GM12878 (cell line): ENCODE measurements around the gene RGS11. TPM values are rescaled to one million over a fixed set of nuclear protein-coding genes. Genes with fewer than 3 reads are reported as not detected.

ENCODE experiments used
- ATAC-seq: fragments of 200-7000 bp; cut with Tn5 transposase; 3 replicates; pipeline ENCODE4 v1.9.1; 2020; ENCODE audit warnings: mild to moderate bottlenecking, moderate library complexity
- BruUV-seq: library from RNA; stranded (reverse); fragments of 400-500 nt; replicated peaks from 2 replicates; lab custom pipeline; 2021; lab: Mats Ljungman, UMichigan
- CTCF ChIA-PET: fragments of 300-600 bp; sonication (Branson Sonifier 250); formaldehyde crosslinking; extraction: SDS; loops from one replicate; lab custom pipeline; 2021; ENCODE audit warnings: inconsistent platforms; lab: Yijun Ruan, JAX
- POLR2A ChIA-PET: fragments of 350-600 bp; formaldehyde crosslinking; extraction: SDS; loops from one replicate; lab custom pipeline; 2021; ENCODE audit warnings: inconsistent platforms; lab: Charles Lee
- RAD21 ChIA-PET: fragments of 300-600 bp; sonication (Branson Sonifier 250); formaldehyde crosslinking; loops from one replicate; lab custom pipeline; 2023; ENCODE audit warnings: antibody characterized with exemption; ENCODE audit not compliant: unreplicated experiment; lab: Charles Lee
- SMC1A ChIA-PET: fragments of 300-600 bp; sonication (Branson Sonifier 250); formaldehyde crosslinking; loops from one replicate; lab custom pipeline; 2023; ENCODE audit not compliant: unreplicated experiment, uncharacterized antibody; lab: Charles Lee
- DNase-seq: peaks from one replicate; pipeline ENCODE4 v3.0.0-alpha.2; 2011; ENCODE audit warnings: low read depth, low spot score
- FAIRE-seq: peaks from 3 replicates; lab custom pipeline; 2011; peaks lifted over from hg19 to GRCh38; lab: Jason Lieb, UNC
- H2AFZ ChIP-seq: 2 replicates; pipeline ENCODE4 v1.6.0; 2011; ENCODE audit warnings: low read depth, low read length, control low read depth; ENCODE audit not compliant: control insufficient read depth
- H3K27ac ChIP-seq: 2 replicates; pipeline ENCODE4 v1.5.1; 2011; ENCODE audit warnings: control low read depth; ENCODE audit not compliant: control insufficient read depth, insufficient read depth
- H3K27me3 ChIP-seq, 2 experiments: replicated peaks in 1 of 2; 2 replicates each; pipeline versions ENCODE4 v1.6.0 to v1.6.1; 2011; ENCODE audit warnings: low read length in 1 of 2; ENCODE audit not compliant: control insufficient read depth in 2 of 2, insufficient read depth in 2 of 2
- H3K36me3 ChIP-seq, 2 experiments: 2 replicates each; pipeline ENCODE4 v1.5.1; 2011; ENCODE audit warnings: low read length in 1 of 2; ENCODE audit not compliant: control insufficient read depth in 2 of 2, insufficient read depth in 2 of 2
- H3K4me1 ChIP-seq: 2 replicates; pipeline ENCODE4 v1.6.1; 2011; ENCODE audit warnings: mild to moderate bottlenecking, low read length, moderate library complexity, mixed read lengths; ENCODE audit not compliant: control insufficient read depth, insufficient read depth
- H3K4me2 ChIP-seq: 2 replicates; pipeline ENCODE4 v1.6.0; 2011; ENCODE audit warnings: control low read depth; ENCODE audit not compliant: control insufficient read depth, insufficient read depth
- H3K4me3 ChIP-seq: fragments of 200-600 bp; sonication (generic); 2 replicates; pipeline ENCODE4 v1.5.1; 2016
- H3K79me2 ChIP-seq: 2 replicates; pipeline ENCODE4 v1.6.0; 2011; ENCODE audit warnings: low read length; ENCODE audit not compliant: control insufficient read depth, insufficient read depth
- H3K9ac ChIP-seq: 2 replicates; pipeline ENCODE4 v1.8.0; 2011; ENCODE audit warnings: low read length, control low read depth, mixed read lengths; ENCODE audit not compliant: control insufficient read depth, insufficient read depth
- H3K9me3 ChIP-seq: replicated peaks from 3 replicates; pipeline ENCODE4 v1.5.1; 2011; ENCODE audit warnings: mild to moderate bottlenecking, low read length; ENCODE audit not compliant: control insufficient read depth, insufficient read depth
- H4K20me1 ChIP-seq: 2 replicates; pipeline ENCODE4 v1.6.0; 2011; ENCODE audit not compliant: control insufficient read depth, insufficient read depth
- CBX3 ChIP-seq: fragments of 200-600 bp; sonication (generic); IDR thresholded peaks from 2 replicates; pipeline ENCODE4 v1.6.1; 2016; ENCODE audit warnings: low read depth, borderline replicate concordance
- CEBPB ChIP-seq, 2 experiments: fragments of 150-350 bp in 1 of 2; IDR thresholded peaks; 2 replicates each; pipeline ENCODE4 v1.6.1; 2012 to 2014; ENCODE audit warnings: low read depth in 2 of 2, low read length in 2 of 2, borderline replicate concordance in 1 of 2, inconsistent platforms in 1 of 2
- CHD4 ChIP-seq: fragments of 200-600 bp; sonication (generic); IDR thresholded peaks from 2 replicates; pipeline ENCODE4 v1.6.1; 2016; ENCODE audit warnings: mild to moderate bottlenecking
- GATAD2B ChIP-seq: fragments of 450-650 bp; conservative IDR thresholded peaks from 2 replicates; pipeline ENCODE4 v1.6.1; 2017; ENCODE audit warnings: low read depth, mild to moderate bottlenecking, moderate library complexity
- HDAC6 ChIP-seq: fragments of 200-600 bp; sonication (generic); IDR thresholded peaks from one replicate; pipeline ENCODE4 v1.8.0; 2017; ENCODE audit warnings: antibody characterized with exemption; ENCODE audit not compliant: unreplicated experiment
- SREBF1 ChIP-seq: IDR thresholded peaks from 2 replicates; pipeline ENCODE4 v1.6.1; 2012; ENCODE audit warnings: mild to moderate bottlenecking, low read length
- SREBF2 ChIP-seq: IDR thresholded peaks from 2 replicates; pipeline ENCODE4 v1.6.1; 2012; ENCODE audit warnings: mild to moderate bottlenecking, low read length
- STAT3 ChIP-seq: IDR thresholded peaks from 2 replicates; pipeline ENCODE4 v1.6.1; 2011; ENCODE audit warnings: low read depth, low read length, improper control_type of control experiment
- SUZ12 ChIP-seq: fragments of 200-600 bp; sonication (generic); IDR thresholded peaks from one replicate; pipeline ENCODE4 v1.6.1; 2018; ENCODE audit warnings: antibody characterized with exemption, mild to moderate bottlenecking; ENCODE audit not compliant: unreplicated experiment
- YY1 ChIP-seq: IDR thresholded peaks from 2 replicates; pipeline ENCODE4 v1.6.1; 2011; ENCODE audit warnings: low read depth, mild to moderate bottlenecking, low read length
- WGBS: methylation state at CpG from one replicate; pipeline ENCODE4 v1.1.6; 2016; ENCODE audit warnings: low lambda C conversion rate; ENCODE audit not compliant: insufficient replicate concordance, insufficient coverage; ENCODE audit errors: missing lambda C conversion rate; 5-methylcytosine and 5-hydroxymethylcytosine counted together
- in situ Hi-C: fragments of 300-500 bp; cut with MboI; formaldehyde crosslinking; loops from 9 replicates; pipeline ENCODE4 v1.14.3; 2018; ENCODE audit warnings: mixed read lengths
- intact Hi-C: fragments of 100-400 bp; cut with micrococcal nuclease; formaldehyde crosslinking; loops from one replicate; pipeline ENCODE4 v1.14.2; 2022; ENCODE audit not compliant: unreplicated experiment
- polyA plus RNA-seq, 11 experiments: library from polyadenylated mRNA; depleted of rRNA in 4 of 11; unstranded in 6 of 11; stranded (reverse) in 5 of 11; fragments of >200 nt; fragmentation: Nextera tagmentation in 4 of 11; fragmentation: Illumina TruSeq in 1 of 11; extraction: Ambion mirVana in 4 of 11; extraction: Trizol in 1 of 11; gene quantifications; 1 replicate in 1 of 11; 2 replicates in 10 of 11; pipeline versions ENCODE4 v1.2.1 to v1.2.3, GENCODE V29; 2011 to 2016; ENCODE audit warnings: inconsistent platforms in 2 of 11, missing spikeins in 2 of 11, low read depth in 1 of 11
- total RNA-seq, 4 experiments: library from RNA; depleted of rRNA in 3 of 4; stranded (reverse); fragments of >200 nt in 3 of 4; fragmentation: Illumina TruSeq in 1 of 4; extraction: Trizol in 1 of 4; gene quantifications; 2 replicates each; pipeline versions ENCODE4 v1.2.1 to v1.2.3, GENCODE V29; 2013 to 2021
- TF ChIP-seq, protein P1 (sequence below): fragments of 450-650 bp; IDR thresholded peaks from 2 replicates; pipeline ENCODE4 v1.6.1; 2014; ENCODE audit warnings: mild to moderate bottlenecking
- TF ChIP-seq, protein P2 (sequence below): IDR thresholded peaks from 2 replicates; pipeline ENCODE4 v1.6.1; 2012; ENCODE audit warnings: low read depth, low read length, improper control_type of control experiment

RGS11 gene
- total and polyA plus RNA-seq, 10 of the 15 experiments (the other 5 are each of a cell fraction or from before 2014, with no cell fraction given) = 0.04 TPM; not detected in 9

DNA sequence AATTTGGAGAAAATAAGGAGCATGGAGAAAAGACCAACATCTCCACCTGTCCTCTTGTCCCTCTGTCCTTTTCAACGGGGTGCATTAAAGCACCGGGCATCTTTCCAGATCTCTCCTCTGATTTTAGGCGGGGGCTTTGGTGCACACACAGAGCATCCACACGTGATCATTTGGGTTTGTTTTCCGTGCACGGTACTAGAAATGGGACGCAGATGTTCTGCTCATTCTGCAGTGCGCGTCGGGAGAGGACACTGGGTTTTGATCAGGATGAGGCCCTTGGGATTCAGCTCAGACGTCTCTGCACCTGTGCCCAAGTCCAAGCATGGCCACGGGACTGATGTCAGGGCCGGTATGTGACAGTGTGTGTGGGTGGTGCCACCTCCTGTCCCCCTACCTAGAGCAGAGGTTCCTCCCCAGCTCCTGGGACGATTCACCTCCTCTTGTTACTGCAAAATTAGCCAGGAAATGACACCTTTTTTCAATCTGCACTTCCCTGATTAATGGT, 39.1 kb upstream of the RGS11 start:
- Histone ChIP-seq H2AFZ (no peak overlapping the region), H3K9ac (no peak overlapping the region), H4K20me1 (no peaks in the 10 kb centered on the region)
- in situ Hi-C loops = no loop called here
- no peak for FAIRE-seq
- POLR2A ChIA-PET = interaction anchor here (0.6 kb wide), 1 partner anchor 81 kb away, joined by 4 read pairs; no protein-coding TSS in a partner anchor
- no peak for DNase-seq
- TF ChIP-seq CEBPB (IDR thresholded peaks at IDR 0.05; ENCODE audit: borderline replicate concordance in 1 of 2, low read depth in 2 of 2, low read length in 2 of 2) (no peak), GATAD2B (no peak), CBX3 (no peak), HDAC6 (no peak), STAT3 (no peak), YY1 (no peak), SREBF2 (no peak), SREBF1 (no peak), CHD4 (no peak), SUZ12 (no peak)
- TF ChIP-seq, protein P1, sequence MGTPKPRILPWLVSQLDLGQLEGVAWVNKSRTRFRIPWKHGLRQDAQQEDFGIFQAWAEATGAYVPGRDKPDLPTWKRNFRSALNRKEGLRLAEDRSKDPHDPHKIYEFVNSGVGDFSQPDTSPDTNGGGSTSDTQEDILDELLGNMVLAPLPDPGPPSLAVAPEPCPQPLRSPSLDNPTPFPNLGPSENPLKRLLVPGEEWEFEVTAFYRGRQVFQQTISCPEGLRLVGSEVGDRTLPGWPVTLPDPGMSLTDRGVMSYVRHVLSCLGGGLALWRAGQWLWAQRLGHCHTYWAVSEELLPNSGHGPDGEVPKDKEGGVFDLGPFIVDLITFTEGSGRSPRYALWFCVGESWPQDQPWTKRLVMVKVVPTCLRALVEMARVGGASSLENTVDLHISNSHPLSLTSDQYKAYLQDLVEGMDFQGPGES = no peak
- TF ChIP-seq, protein P2, sequence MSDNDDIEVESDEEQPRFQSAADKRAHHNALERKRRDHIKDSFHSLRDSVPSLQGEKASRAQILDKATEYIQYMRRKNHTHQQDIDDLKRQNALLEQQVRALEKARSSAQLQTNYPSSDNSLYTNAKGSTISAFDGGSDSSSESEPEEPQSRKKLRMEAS = no peak
- TF ChIP-seq, all 136 proteins: peak for 0
- no peaks in the 10 kb centered on the region for H3K4me1 ChIP-seq
- intact Hi-C loops = no loop called here
- WGBS = 69% methylated on average over 14 of the region's 14 CpGs
- CTCF ChIA-PET = no interaction called here
- BruUV-seq = no TSS peak
- RAD21 ChIA-PET = interaction anchor here (0.7 kb wide), 1 partner anchor 25 kb away, joined by 3 read pairs; no protein-coding TSS in a partner anchor
- H3K27me3 ChIP-seq = no peaks in the 10 kb centered on the region
- H3K79me2 ChIP-seq = no peaks in the 10 kb centered on the region; the same call in none of the 2 replicates
- H3K9me3 ChIP-seq = no peaks in the 10 kb centered on the region
- H3K36me3 ChIP-seq = peaks cover 3 to 20% of the 10 kb centered on the region in 2 experiments; a peak in 3 of 4 replicates
- H3K27ac ChIP-seq = no peak overlapping the region
- SMC1A ChIA-PET = no interaction called here
- H3K4me3 ChIP-seq = no peak overlapping the region
- ATAC-seq = no peak
- H3K4me2 ChIP-seq = no peak overlapping the region
